ENCODE measurements around the gene ABCA6.

The ABCA6 gene

DNA sequence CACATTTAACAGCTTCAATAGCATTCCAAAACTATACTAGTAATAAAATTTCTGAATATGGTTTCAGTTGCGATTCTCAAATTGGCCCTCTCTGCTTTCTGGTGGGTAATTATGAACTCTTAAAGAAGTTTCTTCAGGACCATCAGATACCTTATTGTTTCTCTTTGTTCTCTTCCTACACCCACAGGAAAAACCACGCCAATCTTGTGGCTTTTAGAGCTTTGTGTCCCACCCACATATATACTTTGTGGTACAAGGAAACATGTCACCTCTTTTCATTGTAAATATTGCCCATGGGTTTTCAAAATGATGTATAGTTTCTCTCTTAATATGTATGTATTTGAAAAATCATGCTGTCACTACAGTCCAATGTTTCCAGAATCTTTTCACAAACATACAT is 93.1 kb downstream of the ABCA6 start:
- DNase-seq: peak in 1 of 4 experiments; percentile 9

DNA sequence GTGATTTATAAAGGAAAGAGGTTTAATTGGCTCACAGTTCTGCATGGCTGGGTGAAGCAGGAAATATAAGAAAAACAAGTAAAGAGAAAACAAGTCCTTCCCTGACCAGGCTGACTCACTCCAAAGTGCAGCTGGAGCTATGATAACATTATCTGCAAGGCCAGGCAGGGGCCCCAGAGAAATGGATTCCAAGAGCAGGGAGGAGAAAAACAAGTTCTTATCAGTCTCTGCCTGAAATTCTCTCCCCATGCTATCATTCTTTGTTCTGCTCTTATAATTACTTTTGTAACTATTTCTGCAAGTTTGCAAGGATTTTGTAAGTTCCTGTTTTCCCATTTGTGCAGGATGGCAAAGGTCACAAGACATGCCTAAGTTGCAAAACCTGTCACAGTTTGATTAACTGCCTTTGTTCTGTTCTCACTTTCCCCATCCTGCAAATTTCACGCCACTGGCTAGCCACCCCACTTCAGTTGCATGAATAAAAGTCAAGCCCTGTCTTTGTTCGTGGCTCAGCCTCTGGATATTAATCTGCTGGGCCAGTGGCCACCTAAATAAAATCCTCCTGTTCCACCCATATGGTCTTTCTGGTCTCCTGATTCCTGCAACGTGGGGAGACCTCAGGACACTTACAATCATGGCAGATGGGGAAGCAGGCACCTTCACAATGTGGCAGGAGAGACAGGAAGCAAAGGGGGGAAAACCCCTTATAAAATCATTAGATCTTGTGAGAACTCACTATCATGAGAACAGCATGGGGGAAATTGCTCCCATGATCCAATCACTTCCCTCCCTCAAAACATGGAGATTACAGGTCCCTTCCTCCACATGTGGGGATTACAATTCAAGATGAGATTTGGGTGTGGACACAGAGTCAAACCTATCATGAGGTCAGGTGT is 94.1 kb downstream of the ABCA6 start:
- DNase-seq: peak; percentile 63 to 88 (median 82)

DNA sequence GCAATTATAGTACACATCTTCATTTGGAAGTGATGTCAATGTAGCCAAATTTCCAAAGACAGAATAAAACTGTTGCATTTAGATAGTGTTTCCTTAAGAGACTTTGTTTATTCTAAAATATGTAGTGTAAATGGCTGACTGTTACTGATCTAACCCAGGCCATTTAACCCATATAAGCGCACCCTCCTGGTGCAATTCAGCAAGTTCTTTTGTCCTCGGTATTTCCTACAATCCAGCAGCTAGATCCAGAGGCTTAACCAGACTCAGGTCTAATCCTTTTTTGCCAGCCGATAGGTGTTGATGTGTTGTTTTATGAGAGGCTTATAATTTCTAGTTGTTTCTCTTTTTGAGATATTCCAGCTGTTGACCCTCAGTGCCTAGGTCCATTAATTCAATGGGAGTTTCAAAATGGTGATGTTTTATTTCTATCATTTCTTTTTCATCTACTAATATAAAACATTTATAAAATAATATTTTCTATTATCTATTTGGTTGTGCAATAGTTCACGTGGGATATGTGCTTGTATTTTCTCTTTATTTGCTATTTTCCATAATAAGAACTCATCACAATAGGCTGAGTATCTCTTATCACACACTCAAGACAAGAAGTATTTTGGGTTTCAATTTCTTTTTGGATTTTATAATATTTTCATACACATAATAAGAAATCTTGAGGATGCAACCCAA is 95.4 kb downstream of the ABCA6 start:
- DNase-seq: no peak

GRCh38 chr17:69045646-69046045 is 96.0 kb downstream of the ABCA6 start:
- no peak for DNase-seq

DNA sequence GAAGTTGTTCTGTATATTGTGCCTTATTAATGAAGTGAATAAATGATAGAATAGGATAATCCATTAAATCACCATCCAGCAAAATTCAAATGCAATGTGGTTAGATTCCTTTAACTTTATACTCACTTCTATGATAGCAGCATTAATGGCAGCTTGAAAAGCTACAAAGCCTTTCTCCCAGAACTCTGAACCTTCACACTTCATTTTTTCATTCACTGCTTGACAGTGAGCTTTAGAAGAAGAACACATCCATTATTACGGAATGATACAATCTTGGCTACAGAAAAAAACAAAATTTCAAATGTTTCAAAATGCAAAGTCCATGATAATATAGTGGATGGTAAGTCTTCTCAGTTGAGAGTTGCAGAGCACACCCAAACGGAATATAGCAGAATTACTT is 97.3 kb downstream of the ABCA6 start:
- DNase-seq: no peak

DNA sequence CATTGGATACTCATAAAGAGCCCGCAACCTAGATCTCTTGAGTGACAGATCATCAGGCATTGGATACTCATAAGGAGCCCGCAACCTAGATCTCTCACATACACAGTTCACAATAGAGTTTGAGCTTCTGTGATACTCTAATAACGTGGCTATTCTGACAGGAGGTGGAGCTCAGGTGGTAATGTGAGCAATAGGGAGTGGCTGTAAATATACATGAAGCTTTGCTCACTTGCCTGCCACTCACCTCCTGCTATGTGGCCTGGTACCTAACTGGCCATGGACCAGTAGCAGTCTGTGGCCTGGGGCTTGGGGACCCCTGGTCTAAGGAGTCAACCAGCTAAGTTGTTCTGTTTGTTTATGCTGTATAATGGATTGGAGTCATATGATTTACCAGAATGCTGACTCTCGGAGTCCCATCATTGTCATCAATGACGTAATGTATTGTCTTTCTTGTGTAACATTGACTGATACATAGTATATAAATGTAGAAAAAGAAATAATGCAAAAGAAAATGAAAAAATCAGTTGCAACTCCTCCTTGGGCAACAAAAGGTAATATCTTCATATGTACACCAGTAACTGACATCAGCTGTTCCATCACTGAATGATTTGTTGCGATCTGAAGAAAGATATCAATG is 98.5 kb downstream of the ABCA6 start:
- DNase-seq: peak in 2 of 4 experiments; percentile 32 to 34

GRCh38 chr17:69042308-69042707 is 99.4 kb downstream of the ABCA6 start:
- no peak for DNase-seq

DNA sequence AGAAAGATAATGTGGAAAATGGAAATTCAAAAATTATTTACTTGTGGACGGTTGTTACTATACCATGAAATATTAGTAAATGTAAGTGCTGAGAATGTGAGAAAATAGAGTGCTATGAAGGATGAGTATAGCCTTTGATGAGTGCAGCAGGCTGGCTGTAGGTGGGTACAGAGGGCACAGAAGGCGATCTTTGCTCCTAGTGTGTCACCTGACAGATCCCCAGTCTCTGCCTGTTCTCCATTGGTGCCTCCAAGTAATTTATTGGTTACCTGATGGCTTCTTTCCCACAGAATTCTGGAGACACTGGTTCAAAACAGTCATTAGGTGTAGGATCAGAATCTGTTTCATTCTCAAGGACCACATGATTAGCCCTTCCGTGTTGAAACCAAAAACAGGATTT is 109.9 kb downstream of the ABCA6 start:
- DNase-seq: no peak

- peak in 1 of 4 experiments; percentile 5 for DNase-seq
These were observed 111.5 kb downstream of the ABCA6 start for GRCh38 chr17:69030169-69030568.

Data from suppressor macrophage (primary cell).